ENCODE data around the gene PSRC1.

- no peak for TF ChIP-seq CTCF (IDR thresholded peaks at IDR 0.05)
- TF ChIP-seq POLR2A (IDR thresholded peaks at IDR 0.05): no peak
Observed at GRCh38 chr1:109312246-109312645, 29.3 kb upstream of the PSRC1 start.

Measured in right lobe of liver (tissue), 4 donors.